ENCODE data around the gene CD33.

The CD33 gene

GRCh38 chr19:51258165-51259160 is 33.6 kb downstream of the CD33 start:
- no peak for TF ChIP-seq CTCF (IDR thresholded peaks at IDR 0.05; ENCODE audit: insufficient read depth, missing control alignments)
- FAIRE-seq (no peak), DNase-seq (ENCODE audit: insufficient read length, low spot score) (no peak)

- DNase-seq (ENCODE audit: insufficient read length, low spot score): no peak
- no peak for FAIRE-seq
- peak; percentile 71 for TF ChIP-seq CTCF (IDR thresholded peaks at IDR 0.05; ENCODE audit: insufficient read depth, missing control alignments)
These were observed 34.7 kb downstream of the CD33 start for GRCh38 chr19:51259348-51260245.

- FAIRE-seq (no peak), DNase-seq (ENCODE audit: insufficient read length, low spot score) (no peak)
- TF ChIP-seq CTCF (IDR thresholded peaks at IDR 0.05; ENCODE audit: insufficient read depth, missing control alignments): no peak
These were observed 38.9 kb downstream of the CD33 start for GRCh38 chr19:51263808-51264207.

- FAIRE-seq (no peak), DNase-seq (ENCODE audit: insufficient read length, low spot score) (no peak)
- no peak for TF ChIP-seq CTCF (IDR thresholded peaks at IDR 0.05; ENCODE audit: insufficient read depth, missing control alignments)
These were observed 46.2 kb downstream of the CD33 start for GRCh38 chr19:51271067-51271466.

- DNase-seq (ENCODE audit: insufficient read length, low spot score): no peak
- TF ChIP-seq CTCF (IDR thresholded peaks at IDR 0.05; ENCODE audit: insufficient read depth, missing control alignments): no peak
- no peak for FAIRE-seq
These were observed 47.4 kb downstream of the CD33 start for GRCh38 chr19:51272183-51272810.

- DNase-seq (ENCODE audit: insufficient read length, low spot score) (no peak), FAIRE-seq (no peak)
- TF ChIP-seq CTCF (IDR thresholded peaks at IDR 0.05; ENCODE audit: insufficient read depth, missing control alignments): no peak
These were observed 49.3 kb downstream of the CD33 start for GRCh38 chr19:51274049-51274770.
